ENCODE measurements around the gene STK25. TPM values are rescaled to one million over a fixed set of nuclear protein-coding genes. Genes with fewer than 3 reads are reported as not detected.
A peak's percentile ranks its signal among the peaks of the same experiment; 100 is the strongest.

The STK25 gene
- total and polyA plus RNA-seq, 5 donors from 2014 or later: 79.7 to 117 (median 93.1) TPM

- Histone ChIP-seq H3K27me3 (ENCODE audit: control insufficient read depth, insufficient read depth, low read length) (no peaks in the 10 kb centered on the region), H3K9me3 (ENCODE audit: control insufficient read depth in 2 of 2, low read length in 2 of 2) (no peaks in the 10 kb centered on the region), H3K4me1 (ENCODE audit: control insufficient read depth, insufficient read depth, low read length, poor library complexity, severe bottlenecking) (no peaks in the 10 kb centered on the region), H3K27ac (ENCODE audit: insufficient read depth, low read length, poor library complexity, severe bottlenecking) (no peak overlapping the region), H3K36me3 (ENCODE audit: control insufficient read depth, insufficient read depth, low read length) (no peaks in the 10 kb centered on the region), H3K4me3 (ENCODE audit: low read depth, low read length) (no peak overlapping the region)
- H3K27ac Mint-ChIP-seq: no peak overlapping the region
- H3K36me3 Mint-ChIP-seq: peaks cover 9% of the 10 kb centered on the region
- H3K9me3 Mint-ChIP-seq: no peaks in the 10 kb centered on the region
- H3K27me3 Mint-ChIP-seq: no peaks in the 10 kb centered on the region
- DNase-seq (no peak), ATAC-seq (ENCODE audit: low read depth in 2 of 2) (no peak)
- H3K4me3 Mint-ChIP-seq: peak overlapping the region in 1 of 4 donors; percentile 27
- peaks cover 0 to 11% (median 3%) of the 10 kb centered on the region in 4 donors for H3K4me1 Mint-ChIP-seq
These were observed 40.0 kb downstream of the STK25 start for GRCh38 chr2:241468476-241468781.

- no peaks in the 10 kb centered on the region for H3K4me1 ChIP-seq (ENCODE audit: control insufficient read depth, insufficient read depth, low read length, poor library complexity, severe bottlenecking)
- H3K36me3 ChIP-seq (ENCODE audit: control insufficient read depth, insufficient read depth, low read length): no peaks in the 10 kb centered on the region
- no peaks in the 10 kb centered on the region for H3K9me3 Mint-ChIP-seq
- H3K4me3 ChIP-seq (ENCODE audit: low read depth, low read length): no peak overlapping the region
- ATAC-seq (ENCODE audit: low read depth in 2 of 2) (no peak), DNase-seq (no peak)
- H3K4me3 Mint-ChIP-seq: no peak overlapping the region
- peaks cover 0 to 11% (median 3%) of the 10 kb centered on the region in 4 donors for H3K4me1 Mint-ChIP-seq
- H3K27me3 ChIP-seq (ENCODE audit: control insufficient read depth, insufficient read depth, low read length): no peaks in the 10 kb centered on the region
- H3K27ac Mint-ChIP-seq: no peak overlapping the region
- H3K27ac ChIP-seq (ENCODE audit: insufficient read depth, low read length, poor library complexity, severe bottlenecking): no peak overlapping the region
- peaks cover 9% of the 10 kb centered on the region for H3K36me3 Mint-ChIP-seq
- H3K27me3 Mint-ChIP-seq: no peaks in the 10 kb centered on the region
- no peaks in the 10 kb centered on the region for H3K9me3 ChIP-seq (ENCODE audit: control insufficient read depth in 2 of 2, low read length in 2 of 2)
These were observed 40.5 kb downstream of the STK25 start for GRCh38 chr2:241467777-241468475.

- no peaks in the 10 kb centered on the region for H3K36me3 ChIP-seq (ENCODE audit: control insufficient read depth, insufficient read depth, low read length)
- H3K27me3 ChIP-seq (ENCODE audit: control insufficient read depth, insufficient read depth, low read length): no peaks in the 10 kb centered on the region
- H3K4me1 ChIP-seq (ENCODE audit: control insufficient read depth, insufficient read depth, low read length, poor library complexity, severe bottlenecking): no peaks in the 10 kb centered on the region
- Mint-ChIP-seq H3K27ac (no peak overlapping the region), H3K9me3 (no peaks in the 10 kb centered on the region), H3K4me1 (peaks cover 0 to 11% (median 3%) of the 10 kb centered on the region in 4 donors), H3K27me3 (no peaks in the 10 kb centered on the region), H3K4me3 (no peak overlapping the region), H3K36me3 (peaks cover 5% of the 10 kb centered on the region)
- H3K9me3 ChIP-seq (ENCODE audit: control insufficient read depth in 2 of 2, low read length in 2 of 2): no peaks in the 10 kb centered on the region
- H3K27ac ChIP-seq (ENCODE audit: insufficient read depth, low read length, poor library complexity, severe bottlenecking): no peak overlapping the region
- H3K4me3 ChIP-seq (ENCODE audit: low read depth, low read length): no peak overlapping the region
- ATAC-seq (ENCODE audit: low read depth in 2 of 2): no peak
- no peak for DNase-seq
These were observed 42.2 kb downstream of the STK25 start for GRCh38 chr2:241466230-241466629.

GRCh38 chr2:241465543-241465942 lies 42.8 kb downstream of the STK25 start:
- H3K4me3 ChIP-seq (ENCODE audit: low read depth, low read length): no peak overlapping the region
- ATAC-seq (ENCODE audit: low read depth in 2 of 2): no peak

GRCh38 chr2:241463276-241464135 lies 44.9 kb downstream of the STK25 start:
- no peak for DNase-seq
- Histone ChIP-seq H3K4me1 (ENCODE audit: control insufficient read depth, insufficient read depth, low read length, poor library complexity, severe bottlenecking) (no peaks in the 10 kb centered on the region), H3K36me3 (ENCODE audit: control insufficient read depth, insufficient read depth, low read length) (no peaks in the 10 kb centered on the region), H3K4me3 (ENCODE audit: low read depth, low read length) (no peak overlapping the region), H3K27ac (ENCODE audit: insufficient read depth, low read length, poor library complexity, severe bottlenecking) (no peak overlapping the region), H3K9me3 (ENCODE audit: control insufficient read depth in 2 of 2, low read length in 2 of 2) (no peaks in the 10 kb centered on the region), H3K27me3 (ENCODE audit: control insufficient read depth, insufficient read depth, low read length) (no peaks in the 10 kb centered on the region)
- Mint-ChIP-seq H3K27me3 (no peaks in the 10 kb centered on the region), H3K27ac (no peak overlapping the region), H3K36me3 (peaks cover 5% of the 10 kb centered on the region), H3K4me3 (no peak overlapping the region), H3K9me3 (no peaks in the 10 kb centered on the region), H3K4me1 (no peaks in the 10 kb centered on the region)
- no peak for ATAC-seq (ENCODE audit: low read depth in 2 of 2)

More at GRCh38 chr2:241465543-241465942, 42.8 kb downstream of the STK25 start:
- Histone ChIP-seq H3K27me3 (ENCODE audit: control insufficient read depth, insufficient read depth, low read length) (no peaks in the 10 kb centered on the region), H3K9me3 (ENCODE audit: control insufficient read depth in 2 of 2, low read length in 2 of 2) (no peaks in the 10 kb centered on the region), H3K36me3 (ENCODE audit: control insufficient read depth, insufficient read depth, low read length) (no peaks in the 10 kb centered on the region), H3K27ac (ENCODE audit: insufficient read depth, low read length, poor library complexity, severe bottlenecking) (no peak overlapping the region), H3K4me1 (ENCODE audit: control insufficient read depth, insufficient read depth, low read length, poor library complexity, severe bottlenecking) (no peaks in the 10 kb centered on the region)
- no peak for DNase-seq
- no peaks in the 10 kb centered on the region for H3K9me3 Mint-ChIP-seq
- H3K4me1 Mint-ChIP-seq: peaks cover 0 to 11% (median 2%) of the 10 kb centered on the region in 4 donors
- no peak overlapping the region for H3K4me3 Mint-ChIP-seq
- H3K27ac Mint-ChIP-seq: peak overlapping the region in 1 of 3 donors; percentile 69
- peaks cover 5% of the 10 kb centered on the region for H3K36me3 Mint-ChIP-seq
- no peaks in the 10 kb centered on the region for H3K27me3 Mint-ChIP-seq

- peaks cover 5% of the 10 kb centered on the region for H3K36me3 Mint-ChIP-seq
- H3K27ac Mint-ChIP-seq: no peak overlapping the region
- H3K9me3 ChIP-seq (ENCODE audit: control insufficient read depth in 2 of 2, low read length in 2 of 2): no peaks in the 10 kb centered on the region
- H3K27me3 Mint-ChIP-seq: no peaks in the 10 kb centered on the region
- no peaks in the 10 kb centered on the region for H3K36me3 ChIP-seq (ENCODE audit: control insufficient read depth, insufficient read depth, low read length)
- no peak overlapping the region for H3K27ac ChIP-seq (ENCODE audit: insufficient read depth, low read length, poor library complexity, severe bottlenecking)
- ATAC-seq (ENCODE audit: low read depth in 2 of 2): no peak
- no peaks in the 10 kb centered on the region for H3K27me3 ChIP-seq (ENCODE audit: control insufficient read depth, insufficient read depth, low read length)
- no peak overlapping the region for H3K4me3 ChIP-seq (ENCODE audit: low read depth, low read length)
- H3K4me3 Mint-ChIP-seq: no peak overlapping the region
- no peaks in the 10 kb centered on the region for H3K4me1 ChIP-seq (ENCODE audit: control insufficient read depth, insufficient read depth, low read length, poor library complexity, severe bottlenecking)
- no peak for DNase-seq
- H3K4me1 Mint-ChIP-seq: no peaks in the 10 kb centered on the region
- no peaks in the 10 kb centered on the region for H3K9me3 Mint-ChIP-seq
These were observed 46.4 kb downstream of the STK25 start for GRCh38 chr2:241461693-241462677.

- no peaks in the 10 kb centered on the region for H3K36me3 ChIP-seq (ENCODE audit: control insufficient read depth, insufficient read depth, low read length)
- H3K27ac ChIP-seq (ENCODE audit: insufficient read depth, low read length, poor library complexity, severe bottlenecking): no peak overlapping the region
- DNase-seq (no peak), ATAC-seq (ENCODE audit: low read depth in 2 of 2) (no peak)
- Mint-ChIP-seq H3K4me3 (no peak overlapping the region), H3K9me3 (no peaks in the 10 kb centered on the region), H3K27ac (no peak overlapping the region), H3K27me3 (no peaks in the 10 kb centered on the region), H3K4me1 (no peaks in the 10 kb centered on the region), H3K36me3 (peaks cover 5% of the 10 kb centered on the region)
- no peaks in the 10 kb centered on the region for H3K4me1 ChIP-seq (ENCODE audit: control insufficient read depth, insufficient read depth, low read length, poor library complexity, severe bottlenecking)
- H3K9me3 ChIP-seq (ENCODE audit: control insufficient read depth in 2 of 2, low read length in 2 of 2): no peaks in the 10 kb centered on the region
- no peak overlapping the region for H3K4me3 ChIP-seq (ENCODE audit: low read depth, low read length)
- no peaks in the 10 kb centered on the region for H3K27me3 ChIP-seq (ENCODE audit: control insufficient read depth, insufficient read depth, low read length)
These were observed 47.8 kb downstream of the STK25 start for GRCh38 chr2:241460631-241461030.

Data from CD4-positive, CD25-positive, alpha-beta regulatory T cell (primary cell).